OCI-LY1 (cell line): ENCODE results near the gene EDA.

Experiments
- H2AFZ ChIP-seq: fragments of 200-600 bp; sonication (generic), shearing (Covaris generic); 2 replicates; pipeline ENCODE4 v1.6.0; 2014; ENCODE audit warnings: antibody characterized with exemption, mild to moderate bottlenecking, low read length
- H3F3A ChIP-seq: fragments of 200-600 bp; sonication (generic), shearing (Covaris generic); 2 replicates; pipeline ENCODE4 v1.6.0; 2014; ENCODE audit warnings: mild to moderate bottlenecking, antibody characterized with exemption, low read length, moderate library complexity; ENCODE audit not compliant: insufficient read depth
- H3K27ac ChIP-seq: fragments of 200-600 bp; sonication (generic); 2 replicates; pipeline ENCODE4 v1.5.1; 2014; ENCODE audit warnings: low read length, mixed run types, mild to moderate bottlenecking, low read depth; ENCODE audit not compliant: poor library complexity, severe bottlenecking
- H3K27me3 ChIP-seq: fragments of 200-600 bp; sonication (generic); 2 replicates; pipeline ENCODE4 v1.6.0; 2014; ENCODE audit warnings: antibody characterized with exemption, mild to moderate bottlenecking, low read length, moderate library complexity; ENCODE audit not compliant: insufficient read depth
- H3K36me3 ChIP-seq: fragments of 200-600 bp; sonication (generic); 2 replicates; pipeline ENCODE4 v1.6.1; 2014; ENCODE audit warnings: mild to moderate bottlenecking, antibody characterized with exemption, low read length, moderate library complexity, mixed read lengths; ENCODE audit not compliant: insufficient read depth
- H3K4me1 ChIP-seq: fragments of 200-600 bp; sonication (generic); 2 replicates; pipeline ENCODE4 v1.5.1; 2014; ENCODE audit warnings: mild to moderate bottlenecking, low read length, moderate library complexity; ENCODE audit not compliant: insufficient read depth, severe bottlenecking
- H3K4me2 ChIP-seq: fragments of 200-600 bp; sonication (generic), shearing (Covaris generic); 2 replicates; pipeline ENCODE4 v1.6.1; 2014; ENCODE audit warnings: low read length
- H3K4me3 ChIP-seq: fragments of 200-600 bp; sonication (generic); 2 replicates; pipeline ENCODE4 v1.5.1; 2014; ENCODE audit warnings: low read length, low read depth, mild to moderate bottlenecking, mixed read lengths; ENCODE audit not compliant: poor library complexity, severe bottlenecking
- H3K79me2 ChIP-seq: fragments of 200-600 bp; shearing (Covaris generic); 2 replicates; pipeline ENCODE4 v1.6.1; 2016; ENCODE audit warnings: mixed run types, low read length, mixed read lengths; ENCODE audit not compliant: insufficient read depth
- H3K9ac ChIP-seq: fragments of 200-600 bp; sonication (generic), shearing (Covaris generic); 2 replicates; pipeline ENCODE4 v1.6.1; 2014; ENCODE audit warnings: mild to moderate bottlenecking, low read length, mixed read lengths
- H3K9me2 ChIP-seq: fragments of 200-600 bp; sonication (generic), shearing (Covaris generic); 2 replicates; pipeline ENCODE4 v1.6.1; 2014; ENCODE audit warnings: low read depth, mild to moderate bottlenecking, low read length, mixed read lengths
- H3K9me3 ChIP-seq: fragments of 200-600 bp; shearing (Covaris generic); 2 replicates; pipeline ENCODE4 v1.6.1; 2014; ENCODE audit warnings: low read length, mixed read lengths
- H4K20me1 ChIP-seq: fragments of 200-600 bp; sonication (generic), shearing (Covaris generic); 2 replicates; pipeline ENCODE4 v1.6.0; 2016; ENCODE audit warnings: mild to moderate bottlenecking, low read length; ENCODE audit not compliant: insufficient read depth
- CTCF ChIP-seq: fragments of 200-600 bp; sonication (generic), shearing (Covaris generic); IDR thresholded peaks from 2 replicates; pipeline ENCODE4 v1.5.1; 2017; ENCODE audit warnings: mild to moderate bottlenecking, antibody characterized with exemption, low read length, moderate library complexity, mixed read lengths
- EZH2 ChIP-seq: fragments of 200-600 bp; sonication (generic), shearing (Covaris generic); IDR thresholded peaks from 2 replicates; pipeline ENCODE4 v1.8.0; 2017; ENCODE audit warnings: borderline replicate concordance, mixed run types, mild to moderate bottlenecking, antibody characterized with exemption, low read length, moderate library complexity, mixed read lengths

Gene EDA

DNA sequence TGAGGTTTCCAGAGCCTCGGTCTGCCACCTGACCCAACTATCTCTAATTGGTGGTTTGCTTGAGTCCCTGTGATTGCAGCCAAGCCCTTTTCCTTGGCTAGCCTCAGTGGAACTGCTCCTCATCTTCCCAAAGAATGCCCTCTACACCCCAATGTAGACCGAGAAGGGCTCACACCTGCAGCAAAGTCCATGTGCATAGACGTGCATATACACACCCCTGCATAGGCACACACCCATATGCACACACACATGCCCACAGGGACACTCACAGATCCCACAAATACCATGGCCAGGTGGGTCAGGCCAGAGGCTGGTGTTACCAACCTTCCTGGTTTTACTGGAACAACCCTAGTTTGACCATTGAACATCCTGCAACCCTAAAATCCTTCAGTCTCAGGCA is 433.5 kb downstream of the EDA start:
- TF ChIP-seq EZH2 (no peak), CTCF (no peak)
- no peaks in the 10 kb centered on the region for H3F3A ChIP-seq

GRCh38 chrX:70049925-70050324 is 434.0 kb downstream of the EDA start, which contains the start of gene AWAT2:
Gene AWAT2, minus strand, starts transcription at chrX:70049938. Its CDS starts 6 bp downstream, at chrX:70049932.
- H3K79me2 ChIP-seq, result no peaks in the 10 kb centered on the region
- no peak for TF ChIP-seq EZH2
- TF ChIP-seq CTCF, result no peak
- no peaks in the 10 kb centered on the region for H3K9me2 ChIP-seq
- H2AFZ ChIP-seq, result no peak within 1 kb of the TSS
- H3K9ac ChIP-seq, result no peak within 1 kb of the TSS
- H3K4me1 ChIP-seq, result no peaks in the 10 kb centered on the region
- H3K27ac ChIP-seq, result no peak within 1 kb of the TSS
- H3F3A ChIP-seq, result no peaks in the 10 kb centered on the region
- no peaks in the 10 kb centered on the region for H3K36me3 ChIP-seq
- no peaks in the 10 kb centered on the region for H3K9me3 ChIP-seq
- H3K4me3 ChIP-seq, result no peak within 1 kb of the TSS
- no peaks in the 10 kb centered on the region for H4K20me1 ChIP-seq
- no peaks in the 10 kb centered on the region for H3K27me3 ChIP-seq
- H3K4me2 ChIP-seq, result no peak within 1 kb of the TSS

More for the DNA sequence above, 433.5 kb downstream of the EDA start:
- Histone ChIP-seq H3K9me2 (no peaks in the 10 kb centered on the region), H3K36me3 (no peaks in the 10 kb centered on the region), H3K9me3 (no peaks in the 10 kb centered on the region), H4K20me1 (no peaks in the 10 kb centered on the region), H3K4me2 (no peak overlapping the region), H2AFZ (no peak overlapping the region), H3K79me2 (no peaks in the 10 kb centered on the region), H3K4me3 (no peak overlapping the region), H3K9ac (no peak overlapping the region), H3K4me1 (no peaks in the 10 kb centered on the region), H3K27me3 (no peaks in the 10 kb centered on the region), H3K27ac (no peak overlapping the region)

DNA sequence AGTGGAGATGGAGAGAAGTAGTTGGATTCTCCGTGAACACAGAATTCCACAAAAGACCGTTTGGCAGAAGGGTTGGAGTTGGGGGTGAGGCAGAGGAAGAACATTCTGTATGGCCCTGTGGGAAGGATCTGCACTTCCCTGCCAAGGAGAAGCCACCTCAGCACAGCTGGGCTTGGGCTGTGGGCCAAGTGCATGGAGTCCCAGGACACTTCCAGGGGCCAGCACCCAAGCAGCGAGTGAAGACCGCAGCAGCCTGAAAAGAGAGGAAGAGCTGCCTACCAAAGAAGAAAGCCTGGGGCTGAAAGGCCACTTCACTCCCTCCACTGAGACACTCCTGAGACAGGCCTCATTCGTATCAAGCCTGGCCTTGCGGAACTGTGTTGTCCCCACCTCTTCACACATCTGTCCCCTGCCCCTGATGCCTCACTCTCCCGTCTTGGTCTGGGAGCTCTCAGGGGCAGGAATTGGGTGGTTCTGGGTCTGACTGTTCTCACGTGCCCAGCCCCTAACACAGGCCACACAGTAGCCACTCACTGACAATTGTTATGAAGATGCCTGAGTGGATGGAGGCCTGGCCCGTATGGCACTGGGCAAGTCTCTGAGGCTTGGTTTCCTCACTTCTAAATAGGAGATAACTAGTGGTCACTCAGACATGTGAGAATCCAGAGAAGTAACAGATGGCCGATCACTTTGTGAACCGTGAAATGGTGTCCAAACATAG is 437.1 kb downstream of the EDA start:
- no peak overlapping the region for H3K27ac ChIP-seq
- no peak for TF ChIP-seq CTCF
- TF ChIP-seq EZH2, result no peak
- no peak overlapping the region for H3K4me3 ChIP-seq
- H3F3A ChIP-seq, result no peaks in the 10 kb centered on the region
- H3K4me1 ChIP-seq, result no peaks in the 10 kb centered on the region
- no peaks in the 10 kb centered on the region for H4K20me1 ChIP-seq
- no peak overlapping the region for H3K9ac ChIP-seq
- no peak overlapping the region for H2AFZ ChIP-seq
- no peaks in the 10 kb centered on the region for H3K36me3 ChIP-seq
- H3K27me3 ChIP-seq, result no peaks in the 10 kb centered on the region
- H3K9me2 ChIP-seq, result no peaks in the 10 kb centered on the region
- no peak overlapping the region for H3K4me2 ChIP-seq
- H3K9me3 ChIP-seq, result no peaks in the 10 kb centered on the region
- H3K79me2 ChIP-seq, result no peaks in the 10 kb centered on the region
